ENCODE measurements around the gene RSPO4.
A peak's percentile ranks its signal among the peaks of the same experiment; 100 is the strongest.
"Not testable (repeated sequence)": the region's sequence is repeated elsewhere in the genome, so short reads cannot be mapped to it uniquely, and the experiment has no call there.

RSPO4 gene

DNA sequence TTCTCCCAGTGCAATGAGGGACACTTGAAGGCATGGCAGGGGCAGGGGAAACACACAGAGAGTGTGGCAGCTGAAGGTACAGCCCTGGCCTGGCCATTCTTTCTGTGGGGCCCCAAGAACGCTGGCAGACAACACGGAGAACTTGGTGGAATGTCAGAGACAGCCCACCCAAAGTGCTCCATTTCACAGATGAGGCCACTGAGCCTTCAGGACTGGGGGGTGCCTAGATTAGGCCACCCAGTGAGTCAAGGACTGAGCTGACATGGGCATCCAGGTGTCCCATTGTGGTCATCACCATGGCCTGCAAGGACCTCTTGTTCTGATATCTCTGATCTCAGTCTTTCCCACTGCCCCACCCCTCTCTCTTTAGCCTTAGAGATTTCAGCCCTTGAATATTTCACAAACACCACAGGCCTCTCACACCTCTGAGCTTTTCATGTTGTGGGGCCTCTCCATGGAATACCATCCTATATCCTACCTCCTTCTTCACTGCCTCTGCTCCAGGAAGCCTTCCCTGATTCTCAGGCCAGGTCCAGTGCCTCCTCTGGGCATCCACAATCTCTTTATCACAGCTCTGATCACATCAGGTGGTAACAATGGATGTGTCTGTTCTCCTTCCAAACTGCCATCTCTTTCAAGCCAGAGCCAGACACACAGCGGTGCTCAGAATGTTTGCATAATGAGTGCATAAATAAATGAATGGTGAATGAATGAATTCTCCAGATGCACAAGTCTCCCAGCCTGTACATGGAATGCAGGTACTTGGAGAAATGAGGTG, 2.0 kb upstream of the RSPO4 start:
- no peak for DNase-seq

DNA sequence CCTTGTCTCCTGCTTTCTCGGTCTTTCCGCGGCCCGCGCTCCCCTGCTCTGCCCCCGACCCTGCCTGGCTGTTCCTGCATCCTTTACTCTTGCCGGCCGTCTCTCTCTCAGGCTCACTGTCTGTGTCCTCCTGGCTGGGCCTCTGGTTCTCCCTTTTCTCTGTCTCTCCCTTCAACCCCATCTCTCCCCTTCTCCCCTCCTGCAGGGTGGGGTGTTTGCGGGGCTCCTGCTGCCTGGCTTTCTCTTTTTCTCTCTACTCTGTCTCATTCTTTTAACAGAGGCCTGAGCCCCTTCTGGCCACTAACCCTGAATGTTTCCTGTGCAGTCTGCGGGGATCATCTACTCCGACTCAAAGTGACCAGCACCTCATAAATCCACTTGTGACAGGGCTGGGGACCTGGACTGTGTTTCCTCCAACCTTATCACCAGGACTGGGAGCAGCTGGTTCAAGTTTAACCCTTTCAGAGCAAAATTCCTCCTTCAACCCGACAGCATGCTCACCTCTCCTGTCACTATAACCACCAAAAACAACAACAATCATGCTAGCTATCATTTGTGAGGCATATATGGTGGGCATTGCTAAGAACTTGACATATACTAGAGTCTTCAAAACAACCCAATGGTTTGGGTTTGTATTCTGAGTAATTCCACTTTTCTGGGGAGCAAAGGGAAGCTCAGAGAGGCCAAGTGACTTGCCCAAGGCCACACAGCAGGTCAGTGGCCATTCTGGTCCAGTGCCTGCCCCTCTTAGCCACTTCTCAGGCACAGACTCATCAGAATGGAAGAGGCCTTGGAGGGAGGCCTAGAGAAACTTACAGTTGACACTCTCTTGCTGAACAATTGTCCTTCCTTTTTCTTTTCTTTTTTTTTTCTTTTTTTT, 811 bp upstream of the RSPO4 start:
- no peak for DNase-seq

DNA sequence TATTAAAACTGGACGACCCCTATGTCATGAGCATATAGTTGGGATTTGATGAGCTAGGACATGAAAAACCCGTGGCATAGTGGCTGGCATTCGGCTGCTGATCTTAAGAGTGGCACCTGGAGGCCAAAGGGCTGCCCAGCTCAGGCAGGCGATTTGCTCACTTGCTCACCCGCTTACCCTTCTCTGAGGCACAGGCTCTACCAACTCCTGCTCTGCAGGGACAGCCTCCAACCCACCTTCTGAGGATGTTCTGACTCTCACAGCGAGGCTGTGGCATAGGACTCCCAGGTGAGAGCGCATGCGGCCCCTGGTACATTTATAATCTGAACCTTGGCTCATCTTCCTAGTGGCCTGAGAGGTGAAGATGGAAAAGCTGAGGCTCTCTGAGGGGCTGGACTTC, 995 bp downstream of the RSPO4 start:
- no peak for DNase-seq

DNA sequence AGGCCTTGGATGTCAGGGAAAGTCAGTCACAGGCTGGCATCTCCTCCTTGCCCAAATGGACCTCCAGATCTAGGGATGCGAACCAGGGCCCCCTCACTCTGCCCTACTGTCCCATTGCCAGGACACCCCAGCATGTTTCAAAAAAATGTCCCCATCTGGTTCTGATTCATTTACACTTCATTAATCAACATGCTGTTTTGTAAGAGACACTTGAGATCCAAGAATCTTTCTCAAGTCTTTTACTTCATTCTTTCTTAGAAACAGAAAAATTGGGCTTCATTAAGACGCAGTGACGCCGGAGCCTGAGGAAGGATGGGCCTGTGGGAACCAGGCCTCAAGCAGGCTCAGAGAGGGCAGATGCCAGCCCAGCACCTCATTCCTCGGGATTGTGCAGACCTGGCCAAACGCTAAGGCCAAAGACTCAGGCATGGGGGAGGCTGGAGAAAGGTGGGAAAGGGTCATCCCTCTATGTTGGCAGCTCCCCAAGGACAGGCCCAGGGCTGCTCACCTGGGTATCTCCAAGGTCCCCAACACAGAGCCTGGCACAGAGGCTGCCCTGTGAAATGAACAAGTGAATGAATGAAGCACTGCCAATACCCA, 3.8 kb downstream of the RSPO4 start:
- DNase-seq = no peak

DNA sequence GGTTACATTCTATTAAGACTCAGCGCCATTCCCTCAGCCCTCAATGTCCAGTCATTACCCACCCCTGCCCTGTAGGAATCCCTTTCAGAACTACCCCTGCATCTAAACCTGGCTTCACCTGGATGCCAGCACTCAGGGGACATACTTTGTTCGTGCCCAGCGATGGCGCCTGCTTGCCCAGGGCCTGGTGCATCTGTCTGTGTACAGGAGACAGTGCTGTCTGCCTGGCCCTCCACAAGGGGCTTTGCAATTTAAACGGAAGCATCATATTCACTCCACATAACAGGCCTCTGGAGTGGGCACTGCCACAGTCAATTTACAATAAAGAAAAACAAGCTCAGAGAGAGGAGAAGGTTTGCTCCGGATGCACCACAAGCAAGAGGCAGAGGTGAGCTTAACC, 4.6 kb downstream of the RSPO4 start:
- no peak for DNase-seq

DNA sequence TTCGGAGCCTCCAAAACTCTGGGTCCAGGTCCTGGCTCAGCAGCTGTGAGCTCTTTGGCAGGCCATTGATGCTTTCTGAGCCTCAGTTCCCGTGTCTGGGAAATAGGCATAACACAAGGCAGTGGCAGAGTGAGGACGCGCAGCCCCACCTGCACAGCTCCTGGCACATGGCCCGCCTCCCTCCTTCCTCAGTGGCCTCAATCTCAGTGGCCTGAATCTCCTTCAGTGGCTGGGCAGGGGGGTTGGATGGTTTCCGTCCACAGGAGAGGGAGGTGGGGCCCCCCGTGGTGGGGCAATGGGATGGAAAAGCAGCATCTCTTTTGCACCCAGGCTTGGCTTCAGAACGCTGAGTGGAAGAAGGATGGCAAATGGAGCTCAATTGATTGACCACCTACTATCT, 5.1 kb downstream of the RSPO4 start:
- no peak for DNase-seq

DNA sequence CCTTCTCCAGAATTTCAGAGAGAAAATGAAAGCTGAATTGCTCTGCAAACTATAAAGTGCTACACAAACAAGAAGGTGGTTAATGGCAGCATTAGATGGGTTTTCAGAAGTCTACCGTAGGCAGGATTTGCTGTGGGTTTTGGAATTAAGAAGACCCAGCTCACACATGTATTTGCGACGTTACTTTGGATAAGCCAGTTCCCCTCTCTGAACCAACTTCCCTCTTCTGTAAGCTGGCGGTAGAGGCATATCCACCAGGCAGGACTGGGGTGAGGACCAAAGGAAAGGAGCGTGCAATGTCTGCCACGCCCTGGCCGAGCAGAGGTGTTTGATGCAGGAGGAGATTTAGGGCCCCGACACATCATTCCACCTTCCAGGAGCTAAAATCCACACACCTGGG, 6.9 kb downstream of the RSPO4 start:
- no peak for DNase-seq

DNA sequence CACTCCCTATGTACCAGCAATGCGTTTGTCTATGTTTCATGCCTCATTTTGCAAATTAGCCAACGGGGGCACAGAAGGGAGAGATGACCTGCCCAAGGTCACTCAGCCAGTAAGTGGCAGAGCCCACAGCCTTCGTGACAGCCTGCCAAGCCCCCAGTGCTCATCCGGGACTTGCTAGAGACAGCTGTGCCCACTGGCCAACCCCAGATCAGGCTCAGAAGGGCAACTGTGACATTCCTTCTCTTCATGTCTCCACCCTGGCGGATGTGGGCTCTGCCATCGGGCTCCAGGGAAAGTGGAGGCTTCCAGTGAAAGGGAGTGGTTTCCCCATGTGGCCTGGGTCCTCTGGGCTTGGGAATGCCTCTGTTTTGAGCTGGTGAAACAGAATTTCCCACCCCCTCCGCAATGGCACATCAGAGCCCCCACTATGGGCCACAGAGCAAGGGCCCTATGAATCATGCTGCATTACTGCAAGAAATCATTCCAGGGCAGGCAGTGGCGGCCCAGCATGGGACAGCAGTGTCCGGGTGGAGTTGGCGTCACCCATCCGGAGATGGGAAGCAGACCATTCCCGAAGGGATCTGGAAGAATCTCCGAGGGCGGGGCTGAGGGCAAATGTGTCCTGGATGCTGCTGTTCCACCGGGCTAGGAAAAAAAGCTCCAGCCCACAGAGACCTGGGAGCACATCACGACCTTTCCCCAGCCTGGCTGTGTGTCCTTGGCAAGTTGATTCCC, 9.1 kb downstream of the RSPO4 start:
- DNase-seq = no peak

DNA sequence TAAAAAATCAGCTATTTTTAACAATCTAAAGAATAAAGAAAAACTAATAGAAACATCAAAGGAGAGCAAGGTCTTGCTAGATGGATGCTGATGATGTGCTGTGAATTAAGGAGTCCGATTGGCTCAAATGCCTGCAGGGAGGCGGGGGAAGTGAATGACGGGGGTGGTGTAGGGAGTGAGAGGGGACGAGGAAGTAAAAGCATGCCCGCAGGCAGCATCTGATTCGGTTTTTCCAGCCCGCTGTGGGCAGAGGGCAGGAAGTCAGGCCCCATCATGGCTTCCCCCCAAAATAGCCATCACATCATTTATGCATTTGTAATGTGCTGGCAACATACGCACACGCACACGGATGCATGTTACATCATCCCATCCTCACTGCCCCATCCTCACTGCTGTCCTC, 10.3 kb downstream of the RSPO4 start:
- DNase-seq = no peak

DNA sequence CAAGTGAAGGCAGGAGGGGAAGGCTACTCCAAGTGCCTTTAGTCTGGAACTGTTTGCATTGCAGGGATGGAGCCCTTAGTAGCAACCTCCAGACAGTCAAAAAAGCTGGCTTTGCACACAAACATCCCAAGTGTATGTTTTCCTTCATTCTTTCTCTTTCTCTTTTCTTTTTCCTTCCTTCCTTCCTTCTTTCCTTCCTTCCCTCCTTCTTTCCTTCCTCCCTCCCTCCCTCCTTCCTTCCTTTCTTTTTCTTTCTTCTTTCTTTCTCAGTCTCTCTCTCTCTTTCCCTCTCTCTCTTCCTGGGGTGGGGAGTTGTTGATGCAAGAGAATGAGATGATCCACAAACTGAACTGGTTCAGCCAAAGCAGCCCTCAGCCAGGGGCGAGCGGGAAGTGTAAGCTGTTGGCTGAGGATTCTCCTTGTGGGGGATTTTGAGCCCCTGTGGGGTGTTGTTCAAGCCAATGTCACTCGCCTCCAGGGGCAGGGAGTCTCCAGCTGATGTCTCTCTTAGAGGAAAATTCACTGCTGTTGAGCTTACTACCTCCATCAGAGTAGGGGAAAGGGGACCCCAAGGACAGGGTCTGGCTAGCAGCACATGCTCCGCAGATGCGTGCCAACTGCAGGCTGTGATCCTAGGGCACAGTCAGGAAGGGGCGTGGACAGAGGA, 11.7 kb downstream of the RSPO4 start:
- DNase-seq = no peak

DNA sequence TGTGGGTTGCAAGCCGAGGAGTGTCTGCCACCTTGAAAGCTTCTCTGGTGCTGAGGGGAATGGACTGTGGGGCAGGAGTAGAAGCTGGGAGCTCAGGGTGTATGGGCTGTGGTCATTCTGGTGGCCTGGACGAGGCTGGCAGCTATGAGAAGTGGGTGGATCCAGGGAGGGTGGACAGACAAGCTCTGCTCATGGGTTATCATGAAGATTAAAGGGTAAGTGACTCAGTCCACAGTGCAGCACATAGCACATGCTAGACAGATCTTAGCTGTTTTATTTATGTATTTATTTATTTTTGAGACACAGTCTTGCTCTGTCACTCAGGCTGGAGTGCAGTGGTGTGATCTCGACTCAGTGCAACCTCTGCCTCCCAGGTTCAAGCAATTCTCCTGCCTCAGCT, 13.8 kb downstream of the RSPO4 start:
- no peak for DNase-seq

DNA sequence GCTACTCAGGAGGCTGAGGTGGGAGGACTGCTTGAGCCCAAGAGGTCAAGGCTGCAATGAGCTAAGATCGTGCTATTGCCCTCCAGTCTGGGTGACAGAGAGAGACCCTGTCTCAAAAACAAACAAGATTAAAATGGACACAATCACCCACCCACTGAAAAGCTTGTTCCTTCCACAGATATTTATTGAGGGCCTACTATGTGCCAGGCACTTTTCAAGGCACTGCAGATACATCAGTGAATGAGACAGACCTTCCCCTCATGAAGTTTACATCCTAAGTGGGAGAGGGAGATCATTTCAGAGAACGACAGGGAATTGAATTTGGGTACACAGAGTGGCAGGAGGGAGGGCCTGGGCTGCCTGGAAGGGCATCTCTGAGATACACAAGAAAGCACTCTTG, 14.4 kb downstream of the RSPO4 start:
- no peak for DNase-seq

DNA sequence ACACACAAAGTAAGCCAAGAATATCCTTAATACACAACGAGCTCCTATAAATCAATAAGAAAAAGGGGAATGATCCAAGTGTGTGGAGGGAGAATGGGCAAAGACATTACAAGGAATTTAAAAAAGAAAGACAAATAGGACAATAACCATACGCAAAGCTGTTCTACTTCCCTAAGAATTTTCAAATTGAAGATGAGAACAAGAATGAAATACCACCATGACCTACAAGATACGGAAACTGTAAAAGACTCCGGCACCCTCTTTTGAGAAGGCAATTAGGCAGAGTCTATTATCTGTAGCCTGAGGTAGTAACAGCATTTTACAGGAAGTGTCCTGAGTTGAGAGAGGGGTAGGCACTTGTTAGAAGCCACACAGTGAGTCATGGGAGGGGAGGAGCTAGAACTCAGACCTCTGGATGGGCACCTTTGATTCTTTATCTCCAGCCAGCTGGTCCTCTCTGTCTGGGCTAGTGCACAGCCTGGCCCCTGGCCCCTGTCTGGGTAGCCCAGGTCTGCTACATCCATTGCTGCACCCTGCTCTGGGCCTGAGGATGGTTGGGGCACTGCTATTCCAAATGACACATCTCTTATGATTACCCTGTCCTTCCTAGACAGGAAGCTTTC, 15.3 kb downstream of the RSPO4 start:
- peak; percentile 44 for DNase-seq

DNA sequence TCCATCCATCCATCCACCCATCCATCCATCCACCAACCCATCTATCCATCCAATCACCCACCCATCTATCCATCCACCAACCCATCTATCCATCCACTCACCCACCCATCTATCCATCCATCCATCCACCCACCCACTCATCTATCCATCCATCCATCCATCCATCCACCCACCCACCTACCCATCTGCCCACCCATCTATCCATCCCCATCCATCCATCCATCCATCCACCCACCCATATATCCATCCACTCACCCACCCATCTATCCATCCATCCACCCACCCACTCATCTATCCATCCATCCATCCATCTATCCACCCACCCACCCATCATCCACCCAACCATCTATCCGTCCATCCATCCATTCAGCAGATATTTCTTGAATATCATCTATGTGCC, 17.1 kb downstream of the RSPO4 start:
- not testable (repeated sequence) for DNase-seq

DNA sequence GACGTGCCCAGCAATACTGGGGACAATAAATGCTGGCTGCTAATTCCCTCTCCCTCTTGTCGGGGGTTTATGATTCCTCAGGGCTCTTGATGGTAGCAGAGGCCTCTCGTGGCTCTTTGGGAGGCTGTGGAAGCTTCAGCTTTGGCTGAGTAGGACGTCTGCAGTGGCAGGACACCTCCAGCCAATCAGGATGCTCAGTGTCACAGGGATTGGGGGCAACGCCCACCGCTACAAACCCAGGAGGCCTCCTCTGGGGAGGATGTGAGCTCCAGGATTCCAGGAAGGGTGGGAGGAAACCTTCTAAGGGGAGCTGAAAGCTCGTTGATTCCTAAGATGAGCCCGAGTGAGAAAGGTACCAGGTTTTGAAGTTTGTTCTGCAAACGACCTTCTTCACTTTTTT, 19.4 kb downstream of the RSPO4 start:
- no peak for DNase-seq

DNA sequence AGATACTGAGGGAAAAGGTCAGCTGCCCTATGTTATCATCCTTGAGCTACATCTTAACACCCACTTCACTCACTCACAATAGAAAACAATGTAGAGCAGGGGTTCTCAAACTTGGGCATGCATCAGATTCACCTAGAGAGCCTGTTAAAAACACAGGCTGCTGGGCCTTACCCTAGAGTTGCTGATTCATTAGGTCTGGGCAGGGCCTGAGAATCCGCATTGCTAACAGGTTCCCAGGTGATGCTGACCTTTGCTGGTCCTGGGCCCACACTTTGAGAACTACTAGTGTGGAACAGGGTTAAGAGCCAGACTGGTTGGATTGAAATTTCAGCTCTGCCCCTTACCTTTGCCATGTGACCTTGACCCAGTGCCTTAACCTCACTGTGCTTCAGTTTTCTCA, 25.1 kb downstream of the RSPO4 start:
- no peak for DNase-seq

DNA sequence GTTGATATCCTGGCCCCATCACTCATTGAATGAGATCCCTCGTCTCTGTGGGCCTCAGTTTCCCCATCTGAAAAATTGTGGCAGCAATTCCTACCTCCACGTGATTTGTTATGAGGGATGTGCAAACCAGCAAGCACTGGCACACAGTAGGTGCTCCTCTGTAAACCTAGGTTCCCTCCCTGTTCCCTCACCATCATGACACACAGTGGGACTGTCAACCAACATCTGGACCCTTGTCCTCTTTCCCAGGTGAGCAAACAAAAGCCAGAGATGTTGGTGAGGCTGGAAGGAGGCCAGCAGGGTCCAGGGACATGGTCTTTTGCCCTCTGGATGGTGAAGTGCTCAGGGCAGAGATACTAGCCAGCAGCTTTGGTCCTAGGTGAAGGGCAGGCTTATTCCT, 26.1 kb downstream of the RSPO4 start:
- DNase-seq = no peak

DNA sequence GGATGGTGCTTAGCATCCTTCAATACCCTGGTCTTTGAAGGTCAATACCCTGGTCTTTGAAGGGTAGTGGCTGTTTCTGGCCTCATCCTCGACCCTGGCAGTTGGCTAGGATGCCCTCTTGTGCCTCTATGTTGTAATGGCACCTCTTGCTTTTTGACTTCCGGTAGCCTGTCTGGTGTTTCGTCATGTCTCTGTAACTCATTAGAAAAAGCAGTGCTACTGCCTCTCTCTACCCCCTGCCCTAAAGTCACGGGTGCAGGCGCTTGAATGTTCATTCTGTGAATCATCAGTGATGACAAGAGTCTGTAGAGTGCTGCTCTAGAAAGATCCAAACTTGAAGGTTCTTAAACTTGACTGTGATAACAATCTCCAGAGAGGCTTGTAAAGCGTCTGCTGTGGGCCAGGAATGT, 28.3 kb downstream of the RSPO4 start:
- peak; percentile 38 for DNase-seq

DNA sequence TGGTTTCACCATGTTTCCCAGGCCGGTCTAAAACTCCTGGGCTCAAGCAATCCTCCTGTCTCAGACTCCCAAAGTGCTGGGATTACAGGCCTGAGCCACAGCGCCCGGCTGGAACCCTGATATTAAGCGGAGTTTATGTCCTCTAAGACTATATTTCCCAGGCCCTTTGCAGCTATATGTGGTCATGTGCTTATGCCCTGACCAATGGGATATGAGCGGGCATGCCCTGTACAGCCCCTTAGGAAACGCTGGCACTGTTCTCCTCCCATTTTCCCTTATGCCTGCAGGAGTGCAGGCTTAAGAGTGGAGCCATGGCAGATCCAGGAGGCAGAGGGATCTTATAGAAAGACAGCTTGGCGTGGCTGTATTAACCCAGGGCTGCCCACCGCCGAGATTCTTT, 29.9 kb downstream of the RSPO4 start:
- no peak for DNase-seq

DNA sequence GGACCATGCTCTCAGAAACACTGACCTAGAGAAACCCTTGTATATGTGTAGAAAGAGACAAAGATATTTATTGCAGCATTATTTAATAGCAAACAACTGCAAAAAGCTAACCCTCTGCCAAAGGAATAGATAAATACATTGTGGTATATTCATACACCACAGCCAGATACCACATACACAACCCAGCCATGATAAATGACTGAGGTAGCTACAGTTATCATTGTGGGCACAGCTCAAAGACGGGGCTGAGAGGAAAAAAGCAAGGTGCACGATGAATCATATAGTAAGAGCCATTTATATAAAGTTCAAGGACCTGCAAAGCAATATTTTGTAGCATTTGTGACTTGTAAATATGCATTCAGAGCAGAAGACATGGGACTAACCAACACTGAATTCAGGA, 30.8 kb downstream of the RSPO4 start:
- DNase-seq = no peak

DNA sequence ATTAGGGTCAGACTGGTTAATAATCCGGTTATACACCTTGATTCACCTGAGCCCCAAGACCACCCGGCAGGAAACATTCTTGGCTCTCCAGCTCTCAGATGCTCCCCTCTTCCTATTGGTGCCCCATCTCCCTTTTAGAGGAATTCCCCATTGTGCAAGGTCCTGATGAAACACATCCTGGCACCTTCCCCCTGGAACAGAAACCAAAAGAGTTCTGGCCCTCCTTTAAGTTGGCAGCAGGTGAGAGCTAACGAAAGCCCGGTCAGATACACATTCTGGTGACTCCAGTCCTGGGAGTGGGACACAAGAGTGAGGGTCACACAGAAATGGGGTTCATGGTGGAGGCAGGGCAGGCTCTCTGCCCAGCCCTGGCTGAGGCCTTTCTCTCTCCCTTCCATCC, 32.2 kb downstream of the RSPO4 start:
- DNase-seq = no peak

All from NK-92 treated with Interleukin-12 subunit alpha and Interleukin-12 subunit beta, amount 100 ng/mL, for 24 hours (cell line).